Right atrium auricular region (tissue), 2 donors: ENCODE results near the gene PFKFB1. TPM values are rescaled to one million over a fixed set of nuclear protein-coding genes. Genes with fewer than 3 reads are reported as not detected.

ENCODE experiments used
- DNase-seq: peaks from one replicate; pipeline ENCODE4 v3.0.0-alpha.2; 2019; ENCODE audit warnings: low spot score
- H3K27ac ChIP-seq, 2 donors: fragments of 200-600 bp; sonication (generic); 1 replicate in 1 of 2; 2 replicates in 1 of 2; pipeline ENCODE4 v1.5.1; 2016 to 2019
- H3K27me3 ChIP-seq, 2 donors: fragments of 200-600 bp; sonication (generic); one replicate each; pipeline versions ENCODE4 v1.5.1 to v1.6.0; 2017 to 2019
- H3K36me3 ChIP-seq: fragments of 200-600 bp; sonication (generic); one replicate; pipeline ENCODE4 v1.5.1; 2016
- H3K4me1 ChIP-seq, 2 donors: fragments of 200-600 bp; sonication (generic); one replicate each; pipeline versions ENCODE4 v1.5.1 to v1.6.0; 2017 to 2019
- H3K4me3 ChIP-seq, 2 donors: fragments of 200-600 bp; sonication (generic); 1 replicate in 1 of 2; 2 replicates in 1 of 2; pipeline ENCODE4 v1.5.1; 2017 to 2019; ENCODE audit warnings: mild to moderate bottlenecking in 1 of 2, moderate library complexity in 1 of 2
- H3K9me3 ChIP-seq, 2 donors: fragments of 200-600 bp; sonication (generic); one replicate each; pipeline ENCODE4 v1.5.1; 2019
- CTCF ChIP-seq, 2 donors: fragments of 200-600 bp; sonication (generic); IDR thresholded peaks; one replicate each; pipeline ENCODE4 v1.5.1; 2019; ENCODE audit warnings: antibody characterized with exemption in 2 of 2
- total RNA-seq, 2 donors: library from RNA; depleted of rRNA; stranded (reverse); fragments of >200 nt; gene quantifications; one replicate each; pipeline ENCODE4 v1.1.0, GENCODE V29; 2016

The PFKFB1 gene
- total RNA-seq, 2 donors from 2014 or later, result not detected

- Histone ChIP-seq H3K9me3 (no peaks in the 10 kb centered on the region), H3K4me3 (no peak overlapping the region), H3K36me3 (peaks cover 5% of the 10 kb centered on the region), H3K4me1 (no peaks in the 10 kb centered on the region), H3K27me3 (no peaks in the 10 kb centered on the region), H3K27ac (no peak overlapping the region)
- TF ChIP-seq CTCF (IDR thresholded peaks at IDR 0.05), result no peak
- no peak for DNase-seq
These were observed 63.5 kb downstream of the PFKFB1 start for GRCh38 chrX:54930291-54931049.

- no peak overlapping the region for H3K27ac ChIP-seq
- no peaks in the 10 kb centered on the region for H3K9me3 ChIP-seq
- no peaks in the 10 kb centered on the region for H3K27me3 ChIP-seq
- no peak for DNase-seq
- H3K4me1 ChIP-seq, result no peaks in the 10 kb centered on the region
- H3K36me3 ChIP-seq, result peaks cover 5% of the 10 kb centered on the region
- H3K4me3 ChIP-seq, result no peak overlapping the region
- TF ChIP-seq CTCF (IDR thresholded peaks at IDR 0.05), result no peak
These were observed 65.1 kb downstream of the PFKFB1 start for GRCh38 chrX:54928876-54929275.

GRCh38 chrX:54926978-54927377 is 67.0 kb downstream of the PFKFB1 start:
- Histone ChIP-seq H3K36me3 (peaks cover 5% of the 10 kb centered on the region), H3K27me3 (no peaks in the 10 kb centered on the region), H3K27ac (no peak overlapping the region), H3K9me3 (no peaks in the 10 kb centered on the region), H3K4me3 (no peak overlapping the region), H3K4me1 (no peaks in the 10 kb centered on the region)
- TF ChIP-seq CTCF (IDR thresholded peaks at IDR 0.05), result no peak
- DNase-seq, result no peak

- Histone ChIP-seq H3K4me1 (no peaks in the 10 kb centered on the region), H3K9me3 (no peaks in the 10 kb centered on the region), H3K4me3 (no peak overlapping the region), H3K36me3 (peaks cover 5% of the 10 kb centered on the region), H3K27ac (no peak overlapping the region), H3K27me3 (no peaks in the 10 kb centered on the region)
- no peak for DNase-seq
- no peak for TF ChIP-seq CTCF (IDR thresholded peaks at IDR 0.05)
These were observed 70.6 kb downstream of the PFKFB1 start for GRCh38 chrX:54923376-54923775.

- no peak for TF ChIP-seq CTCF (IDR thresholded peaks at IDR 0.05)
- H3K27ac ChIP-seq, result no peak overlapping the region
- peaks cover 4% of the 10 kb centered on the region for H3K36me3 ChIP-seq
- no peaks in the 10 kb centered on the region for H3K9me3 ChIP-seq
- DNase-seq, result no peak
- H3K27me3 ChIP-seq, result no peaks in the 10 kb centered on the region
- no peak overlapping the region for H3K4me3 ChIP-seq
- no peaks in the 10 kb centered on the region for H3K4me1 ChIP-seq
These were observed 71.4 kb downstream of the PFKFB1 start for GRCh38 chrX:54922547-54922946.
